ENCODE data around the gene STAT5A.

DNA sequence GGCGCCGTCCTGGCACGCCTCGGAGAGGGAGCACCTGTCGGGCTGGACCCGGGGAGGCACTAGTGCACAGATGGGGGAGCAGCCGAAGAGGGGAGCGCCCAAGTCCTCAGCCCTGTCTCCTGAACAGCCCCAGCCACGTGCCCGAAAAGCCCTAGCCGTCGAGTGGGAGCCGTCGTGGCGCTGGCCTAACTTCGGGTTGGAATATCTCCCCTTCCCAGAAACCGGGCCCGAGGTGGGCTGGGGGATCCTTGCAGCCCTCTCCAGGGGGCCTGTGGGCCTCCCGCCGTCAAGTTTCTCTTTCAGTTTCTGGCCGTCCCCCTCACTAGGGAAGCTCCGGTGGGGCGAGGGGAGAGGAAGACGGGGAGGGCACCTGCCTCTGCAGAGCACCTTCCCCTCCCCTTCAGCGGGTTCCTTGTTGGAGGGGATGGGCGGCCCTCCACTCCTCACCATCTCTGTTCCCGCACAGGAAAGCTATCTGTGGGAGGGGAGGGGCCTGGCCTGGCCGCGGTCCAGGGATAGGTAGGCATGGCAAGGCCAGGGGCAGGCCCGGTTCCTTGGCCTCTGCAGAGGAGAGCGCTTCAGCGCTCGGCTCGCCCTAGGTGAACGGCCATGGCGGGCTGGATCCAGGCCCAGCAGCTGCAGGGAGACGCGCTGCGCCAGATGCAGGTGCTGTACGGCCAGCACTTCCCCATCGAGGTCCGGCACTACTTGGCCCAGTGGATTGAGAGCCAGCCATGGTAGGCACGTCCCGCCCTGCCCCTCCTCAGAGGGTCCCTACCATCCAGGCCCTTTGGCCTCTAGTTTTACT is 709 bp downstream of the STAT5A start:
- TF ChIP-seq REST (IDR thresholded peaks at IDR 0.05; ENCODE audit: unreplicated experiment) (no peak), CTCF (conservative IDR thresholded peaks at IDR 0.05; ENCODE audit: low read depth in 2 of 2) (no peak), EZH2 (IDR thresholded peaks at IDR 0.05; ENCODE audit: low read depth, unreplicated experiment) (peak; percentile 45), JUNB (IDR thresholded peaks at IDR 0.05; ENCODE audit: unreplicated experiment) (no peak), POLR2AphosphoS5 (IDR thresholded peaks at IDR 0.05; ENCODE audit: low read depth) (no peak), EZH2phosphoT487 (IDR thresholded peaks at IDR 0.05; ENCODE audit: unreplicated experiment) (no peak), ZNF114 (CRISPR knock-in tag; IDR thresholded peaks at IDR 0.05) (no peak)

Measured in GM23338 (cell line).